Astrocyte of the cerebellum (primary cell): ENCODE results near the gene CYP19A1.

ENCODE experiments used
- DNase-seq: peaks from one replicate; pipeline ENCODE4 v3.0.0-alpha.2; 2011; ENCODE audit warnings: low read depth
- H3K4me3 ChIP-seq: 2 replicates; pipeline ENCODE4 v1.5.1; 2011; ENCODE audit warnings: mild to moderate bottlenecking, low read depth, low read length, moderate library complexity
- in situ Hi-C: cut with HindIII; loops from 2 replicates; pipeline ENCODE4 v1.10.0; 2017; ENCODE audit warnings: low sequenced_read_pairs
- TF ChIP-seq, protein P1 (sequence below): IDR thresholded peaks from 2 replicates; pipeline ENCODE4 v1.5.1; 2012; ENCODE audit warnings: low read length, low read depth, moderate library complexity, mild to moderate bottlenecking; ENCODE audit errors: missing control alignments

The CYP19A1 gene

DNA sequence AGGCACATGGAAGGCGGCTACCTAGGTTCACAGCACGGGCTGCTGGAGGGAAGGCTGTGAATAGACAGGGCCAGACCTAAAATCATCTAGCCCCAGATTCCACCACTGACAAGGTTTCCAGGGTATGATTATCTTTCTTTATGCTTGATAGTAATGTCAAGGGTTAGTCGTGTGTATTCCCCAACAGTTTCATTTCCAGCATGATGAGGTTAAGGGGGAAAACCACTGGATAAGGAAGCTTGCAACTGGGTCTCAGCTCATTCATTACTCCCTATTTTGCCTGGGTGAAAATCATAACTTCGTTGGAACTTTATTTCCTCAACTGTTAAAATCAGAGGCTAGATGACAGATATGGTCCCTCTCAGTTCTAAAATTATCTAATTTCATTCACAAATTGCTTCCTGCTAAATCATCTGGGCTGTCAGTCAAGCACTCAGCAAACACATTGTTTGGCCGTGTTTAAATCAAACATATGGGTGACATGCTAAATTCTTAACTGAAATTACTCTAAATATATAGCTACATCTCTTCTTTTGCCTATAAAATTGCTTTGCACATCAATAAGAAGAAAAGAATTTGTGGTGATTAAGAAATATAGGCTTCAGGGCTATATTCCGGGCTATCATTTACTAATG is 111.7 kb downstream of the CYP19A1 start:
- no peak for DNase-seq
- H3K4me3 ChIP-seq, result no peak overlapping the region
- TF ChIP-seq, protein P1, sequence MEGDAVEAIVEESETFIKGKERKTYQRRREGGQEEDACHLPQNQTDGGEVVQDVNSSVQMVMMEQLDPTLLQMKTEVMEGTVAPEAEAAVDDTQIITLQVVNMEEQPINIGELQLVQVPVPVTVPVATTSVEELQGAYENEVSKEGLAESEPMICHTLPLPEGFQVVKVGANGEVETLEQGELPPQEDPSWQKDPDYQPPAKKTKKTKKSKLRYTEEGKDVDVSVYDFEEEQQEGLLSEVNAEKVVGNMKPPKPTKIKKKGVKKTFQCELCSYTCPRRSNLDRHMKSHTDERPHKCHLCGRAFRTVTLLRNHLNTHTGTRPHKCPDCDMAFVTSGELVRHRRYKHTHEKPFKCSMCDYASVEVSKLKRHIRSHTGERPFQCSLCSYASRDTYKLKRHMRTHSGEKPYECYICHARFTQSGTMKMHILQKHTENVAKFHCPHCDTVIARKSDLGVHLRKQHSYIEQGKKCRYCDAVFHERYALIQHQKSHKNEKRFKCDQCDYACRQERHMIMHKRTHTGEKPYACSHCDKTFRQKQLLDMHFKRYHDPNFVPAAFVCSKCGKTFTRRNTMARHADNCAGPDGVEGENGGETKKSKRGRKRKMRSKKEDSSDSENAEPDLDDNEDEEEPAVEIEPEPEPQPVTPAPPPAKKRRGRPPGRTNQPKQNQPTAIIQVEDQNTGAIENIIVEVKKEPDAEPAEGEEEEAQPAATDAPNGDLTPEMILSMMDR, result no peak
- in situ Hi-C loops, result no loop called here

- in situ Hi-C loops, result no loop called here
- H3K4me3 ChIP-seq, result no peak overlapping the region
- TF ChIP-seq, protein P1, result no peak
- DNase-seq, result no peak
Observed at GRCh38 chr15:51224428-51224827, 114.0 kb downstream of the CYP19A1 start.

DNA sequence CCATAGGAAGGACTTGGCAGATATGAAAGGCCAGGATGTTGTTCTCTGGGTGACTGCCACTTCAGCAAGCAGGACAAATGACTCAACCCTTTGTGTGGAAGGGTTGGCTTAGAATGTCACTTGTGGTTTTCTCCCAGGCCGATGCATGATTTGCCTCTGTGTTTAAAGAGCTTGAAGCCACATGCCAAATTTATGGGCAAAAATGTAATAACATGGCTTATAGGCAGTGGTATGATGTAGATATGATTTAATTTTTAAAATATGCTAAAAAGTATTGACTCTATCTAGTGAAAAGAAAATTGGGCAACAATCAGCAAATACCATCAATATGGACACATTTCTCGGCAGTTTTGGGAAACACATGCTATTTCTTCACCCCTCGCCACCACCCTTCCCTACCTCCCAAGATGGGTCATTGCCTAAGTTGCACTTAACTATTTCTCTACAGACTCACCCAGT is 114.6 kb downstream of the CYP19A1 start:
- DNase-seq, result peak; percentile 62
- H3K4me3 ChIP-seq, result no peak overlapping the region
- in situ Hi-C loops, result no loop called here
- TF ChIP-seq, protein P1, result no peak

GRCh38 chr15:51218299-51218938 is 120.0 kb downstream of the CYP19A1 start:
- H3K4me3 ChIP-seq, result no peak overlapping the region
- TF ChIP-seq, protein P1, result no peak
- in situ Hi-C loops, result loop anchor here (5.0 kb wide), 1 partner anchor 81 kb away; no protein-coding TSS in a partner anchor
- peak; percentile 81 for DNase-seq

DNA sequence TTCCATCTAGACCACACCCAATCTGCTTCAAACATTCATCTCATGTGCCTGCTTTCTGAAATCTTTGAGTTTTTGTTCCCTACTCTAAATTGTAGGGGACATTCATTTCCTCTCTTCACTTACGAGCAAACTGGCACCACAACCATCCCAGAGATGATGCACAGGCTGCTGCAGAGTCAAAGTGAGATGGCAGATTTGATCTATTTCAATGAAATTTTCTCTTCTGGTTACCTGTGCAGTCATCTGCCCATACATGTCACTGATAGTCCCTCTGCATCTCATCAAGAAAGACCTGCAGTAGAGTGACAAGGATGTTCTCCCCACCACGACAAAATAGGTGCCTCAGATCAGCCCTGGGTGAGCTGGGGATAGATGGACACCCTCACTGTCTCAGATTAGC is 125.5 kb downstream of the CYP19A1 start:
- TF ChIP-seq, protein P1, result no peak
- in situ Hi-C loops, result no loop called here
- no peak overlapping the region for H3K4me3 ChIP-seq
- DNase-seq, result no peak

GRCh38 chr15:51212239-51212638 is 126.2 kb downstream of the CYP19A1 start:
- TF ChIP-seq, protein P1, result no peak
- no peak overlapping the region for H3K4me3 ChIP-seq
- no peak for DNase-seq
- in situ Hi-C loops, result no loop called here
